Midbrain (tissue), 1 donor: ENCODE measurements around the gene ARHGEF16.

Experiments used
- DNase-seq: peaks from one replicate; lab custom pipeline; 2025; lab: John Stamatoyannopoulos, UW

ARHGEF16 gene

GRCh38 chr1:3456964-3457909, 2.8 kb downstream of the ARHGEF16 start:
- DNase-seq: no peak

- DNase-seq: no peak
Measured at GRCh38 chr1:3457910-3458883, 3.7 kb downstream of the ARHGEF16 start.

- no peak for DNase-seq
Measured at GRCh38 chr1:3459051-3459908, 4.8 kb downstream of the ARHGEF16 start.

- no peak for DNase-seq
Measured at GRCh38 chr1:3459940-3460671, 5.6 kb downstream of the ARHGEF16 start.

DNA sequence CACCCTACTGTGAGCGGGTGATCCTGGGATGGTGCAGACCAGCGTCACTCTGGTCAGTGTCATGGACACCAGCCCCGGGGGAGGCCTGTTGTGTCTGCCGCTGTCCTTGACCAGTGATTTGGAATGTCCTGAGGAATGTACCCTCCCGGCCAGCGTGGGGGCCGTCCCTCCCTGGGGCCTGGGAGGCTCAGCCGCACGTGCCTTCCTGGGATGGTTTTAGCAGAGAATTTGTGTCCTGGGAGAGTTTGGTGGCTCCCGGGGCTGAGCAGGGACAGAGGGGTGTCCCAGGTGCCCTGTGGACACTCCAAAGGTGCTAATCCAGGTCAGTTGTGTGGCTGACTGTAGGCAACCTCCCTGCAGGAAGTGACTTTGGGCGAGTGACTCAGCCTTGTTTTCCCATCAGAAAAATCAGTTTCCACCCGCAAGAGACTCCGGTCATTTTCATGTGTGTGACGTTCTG, 6.2 kb downstream of the ARHGEF16 start:
- DNase-seq: no peak

DNA sequence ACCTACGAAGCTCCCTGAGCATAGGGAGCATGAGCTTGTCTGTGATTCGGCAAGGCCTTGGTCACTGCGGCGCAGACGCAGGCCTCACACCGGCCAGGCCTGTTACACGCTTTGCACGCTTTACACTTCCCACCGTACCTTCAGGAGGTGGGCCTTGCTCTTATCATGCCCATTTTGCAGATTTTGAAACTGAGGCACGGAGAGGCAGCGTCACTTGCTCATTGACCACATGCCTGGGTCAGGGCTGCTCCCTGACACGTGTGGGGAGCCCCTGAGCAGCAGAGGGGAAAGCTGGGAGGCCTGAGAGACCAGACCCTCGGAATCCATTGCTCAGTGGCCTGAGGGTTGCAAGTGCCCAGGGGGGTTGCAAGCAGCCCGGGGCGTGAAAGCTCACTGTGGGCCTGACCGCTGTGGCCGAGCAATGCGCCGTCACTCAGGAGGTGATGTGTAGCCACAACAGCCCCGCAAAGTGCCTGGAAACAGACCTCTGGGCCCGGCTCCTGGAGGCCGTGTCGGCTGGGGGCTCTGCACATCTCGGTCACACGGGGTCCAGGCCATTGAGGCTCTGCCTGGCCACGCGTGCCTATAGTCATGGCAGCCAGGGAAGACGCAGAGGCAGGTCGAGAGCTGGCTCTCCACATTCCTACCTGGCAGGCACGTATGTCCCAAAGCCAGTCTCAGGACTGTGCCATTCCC, 6.9 kb downstream of the ARHGEF16 start:
- no peak for DNase-seq

- DNase-seq: no peak
Measured at GRCh38 chr1:3461934-3462275, 7.4 kb downstream of the ARHGEF16 start.

DNA sequence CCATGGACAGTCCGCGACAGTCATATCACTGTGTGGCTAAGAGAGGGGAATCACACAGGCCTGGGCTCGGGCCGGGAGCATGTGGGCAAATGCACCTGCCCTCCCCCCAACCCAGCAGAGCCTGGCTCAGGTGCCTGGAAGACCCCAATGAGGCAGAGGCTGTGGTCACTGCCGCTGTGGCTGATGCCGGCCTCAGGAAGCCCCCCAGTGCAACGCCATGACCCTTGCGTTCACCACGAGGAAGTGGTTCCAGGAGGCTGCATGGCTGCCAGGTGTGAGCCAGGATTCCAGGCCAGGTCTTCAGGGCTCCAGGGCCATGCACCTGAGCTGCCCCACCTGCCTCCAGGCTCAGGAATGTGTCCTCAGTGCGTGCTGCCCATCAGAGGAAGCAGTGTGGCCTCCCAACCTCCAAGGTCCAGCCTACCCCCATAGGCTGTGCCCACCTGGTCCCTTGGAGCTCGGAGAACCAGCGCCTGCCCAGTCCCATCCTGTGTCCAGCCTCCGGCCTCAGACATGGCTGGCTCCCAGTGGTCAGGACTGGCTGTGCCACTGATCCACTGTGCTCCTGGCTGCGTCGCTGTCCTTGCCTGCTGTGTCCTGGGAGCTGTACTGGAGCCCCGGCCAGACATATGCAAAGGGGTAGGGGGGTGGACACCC, 8.0 kb downstream of the ARHGEF16 start:
- no peak for DNase-seq

GRCh38 chr1:3463013-3463385, 8.5 kb downstream of the ARHGEF16 start:
- no peak for DNase-seq

DNA sequence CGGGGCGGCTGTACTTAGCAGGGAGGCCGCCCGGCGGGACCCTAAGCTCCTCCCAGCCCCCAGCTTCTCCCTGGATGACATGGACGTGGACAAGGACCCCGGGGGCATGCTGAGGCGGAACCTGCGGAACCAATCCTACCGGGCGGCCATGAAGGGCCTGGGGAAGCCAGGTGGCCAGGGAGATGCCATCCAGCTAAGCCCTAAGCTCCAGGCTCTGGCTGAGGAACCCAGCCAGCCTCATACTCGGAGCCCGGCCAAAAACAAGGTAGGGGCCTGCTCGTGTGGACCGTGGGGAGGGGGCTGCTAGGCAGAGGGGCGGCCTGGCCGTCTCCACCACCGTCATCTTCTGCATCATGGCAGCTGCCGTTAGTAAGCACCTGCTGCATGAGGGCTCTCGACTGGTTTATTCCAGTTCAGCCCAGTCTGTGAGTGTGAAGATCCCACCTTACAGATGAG, 9.0 kb downstream of the ARHGEF16 start:
- no peak for DNase-seq

DNA sequence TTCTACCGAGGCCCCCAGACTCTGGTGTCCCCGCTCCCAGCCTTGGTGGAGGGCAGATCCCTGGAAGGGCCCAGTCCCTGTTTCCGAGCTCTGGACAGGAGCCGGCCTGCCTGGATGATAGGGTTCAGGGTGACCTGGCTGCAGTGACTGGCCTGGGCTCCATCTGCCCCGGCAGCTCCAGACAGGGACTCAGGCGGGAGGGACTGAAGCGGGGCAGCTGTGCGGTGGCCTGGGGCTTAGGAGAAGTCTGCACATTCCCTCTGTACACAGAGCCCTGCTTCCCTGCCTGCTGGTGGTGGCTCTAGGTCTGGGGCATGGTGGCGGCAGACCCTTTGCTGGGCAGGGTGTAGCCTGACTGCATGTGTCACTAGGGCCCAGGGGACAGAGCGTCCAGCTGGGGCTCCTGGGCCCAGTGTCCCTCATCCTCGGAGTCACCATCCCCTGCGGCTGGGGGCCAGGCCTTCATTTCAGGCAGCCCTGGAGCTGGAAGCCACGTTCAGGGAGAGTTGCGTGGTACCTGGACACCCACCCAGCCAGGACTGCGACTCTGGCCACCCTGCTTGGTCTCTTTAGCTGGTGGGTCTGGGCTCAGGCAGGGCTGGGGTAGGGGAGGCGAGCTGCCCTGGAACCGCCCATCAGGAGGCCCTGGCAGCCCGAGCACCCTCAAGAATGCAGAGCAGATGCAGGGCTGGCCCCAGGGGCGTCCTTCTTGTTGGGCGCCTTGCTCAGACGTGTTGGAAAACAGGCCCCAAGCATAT, 9.6 kb downstream of the ARHGEF16 start:
- DNase-seq: no peak

- no peak for DNase-seq
Measured at GRCh38 chr1:3464649-3465025, 10.2 kb downstream of the ARHGEF16 start.

DNA sequence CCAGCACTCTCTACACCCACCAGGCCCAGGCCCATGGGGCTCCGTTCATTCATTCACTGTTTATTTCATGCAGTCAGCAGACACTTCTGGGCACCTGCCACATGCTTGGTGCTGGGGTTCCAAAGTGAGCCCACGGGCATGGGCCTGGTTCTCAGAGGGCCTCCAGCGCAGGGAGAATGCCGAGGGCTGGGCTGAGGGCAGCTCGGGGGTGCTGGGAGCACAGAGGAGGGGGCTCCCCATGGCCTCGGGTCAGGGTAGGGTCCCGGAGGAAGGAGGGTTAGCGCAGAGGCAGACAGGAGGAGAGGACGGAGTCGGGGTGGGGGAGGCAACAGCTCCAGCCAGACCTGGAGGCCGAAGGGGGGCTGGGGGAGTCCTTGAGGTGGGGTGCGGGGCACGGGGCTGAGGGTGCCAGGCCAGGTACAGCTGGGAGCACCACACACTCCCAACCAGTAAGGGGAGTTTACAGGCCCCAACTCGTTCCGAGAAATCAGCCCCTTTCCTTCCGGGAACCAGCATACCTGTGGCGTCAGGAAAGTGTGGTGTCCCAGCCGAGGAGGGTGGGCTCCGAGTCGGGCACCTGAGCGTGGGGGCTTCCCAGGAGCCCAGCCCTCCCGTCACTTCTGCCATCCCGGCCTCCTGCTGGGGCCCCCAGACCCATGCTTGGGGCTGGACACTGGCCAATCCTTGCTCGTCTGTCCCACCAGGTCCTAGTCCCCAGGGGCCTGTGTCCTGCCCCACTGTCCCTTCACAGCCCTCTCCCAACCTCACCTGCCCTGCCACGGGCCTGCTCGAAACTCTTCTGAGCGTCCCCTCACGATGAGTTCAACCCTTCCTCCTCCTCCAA, 10.8 kb downstream of the ARHGEF16 start:
- DNase-seq: no peak

- no peak for DNase-seq
Measured at GRCh38 chr1:3465935-3466321, 11.5 kb downstream of the ARHGEF16 start.

DNA sequence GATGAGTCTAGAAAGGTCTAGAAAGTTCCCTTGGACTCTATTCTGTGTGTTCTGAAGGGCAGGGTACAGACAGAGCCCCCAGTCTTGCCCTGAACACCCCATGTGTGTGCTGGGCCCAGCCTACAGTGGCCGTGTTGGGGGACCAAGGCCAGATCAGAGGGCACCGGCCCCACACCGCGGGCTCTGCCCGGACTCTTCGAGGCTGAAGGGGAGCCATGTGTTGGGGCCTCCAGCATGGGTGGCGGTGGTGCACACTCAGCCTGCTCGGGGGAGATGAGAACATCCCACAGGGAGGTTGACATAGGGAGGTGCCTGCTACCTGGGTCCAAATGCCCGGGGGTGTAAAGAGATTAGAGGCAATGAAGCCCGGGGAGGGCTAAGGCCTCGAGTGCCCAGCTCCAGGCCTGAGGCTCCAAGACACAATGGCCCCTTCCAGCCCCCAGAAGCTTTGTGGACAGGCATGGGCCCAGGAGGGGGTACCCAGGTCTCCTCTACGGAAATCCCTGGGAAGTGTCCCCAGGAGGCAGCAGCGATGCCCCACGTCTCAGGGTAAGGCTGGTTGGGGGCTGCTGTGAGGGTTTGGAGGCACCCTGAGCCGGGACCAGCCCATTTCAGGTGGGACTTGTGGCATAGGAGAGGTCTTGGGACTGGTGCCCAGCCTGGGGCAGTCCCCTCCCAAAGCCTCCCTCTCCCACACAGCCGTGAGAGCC, 12.1 kb downstream of the ARHGEF16 start:
- DNase-seq: no peak

- DNase-seq: no peak
Measured at GRCh38 chr1:3467096-3468036, 12.9 kb downstream of the ARHGEF16 start.
